ENCODE results near the gene CNBP. TPM values are rescaled to one million over a fixed set of nuclear protein-coding genes. Genes with fewer than 3 reads are reported as not detected.
A peak's percentile ranks its signal among the peaks of the same experiment; 100 is the strongest.
"Not testable (repeated sequence)": the region's sequence is repeated elsewhere in the genome, so short reads cannot be mapped to it uniquely, and the experiment has no call there.

Gene CNBP
- total RNA-seq (2014; rRNA removed) = 370 and 371 TPM in 2 replicates
- polyA plus RNA-seq (2012) = 175 TPM

DNA sequence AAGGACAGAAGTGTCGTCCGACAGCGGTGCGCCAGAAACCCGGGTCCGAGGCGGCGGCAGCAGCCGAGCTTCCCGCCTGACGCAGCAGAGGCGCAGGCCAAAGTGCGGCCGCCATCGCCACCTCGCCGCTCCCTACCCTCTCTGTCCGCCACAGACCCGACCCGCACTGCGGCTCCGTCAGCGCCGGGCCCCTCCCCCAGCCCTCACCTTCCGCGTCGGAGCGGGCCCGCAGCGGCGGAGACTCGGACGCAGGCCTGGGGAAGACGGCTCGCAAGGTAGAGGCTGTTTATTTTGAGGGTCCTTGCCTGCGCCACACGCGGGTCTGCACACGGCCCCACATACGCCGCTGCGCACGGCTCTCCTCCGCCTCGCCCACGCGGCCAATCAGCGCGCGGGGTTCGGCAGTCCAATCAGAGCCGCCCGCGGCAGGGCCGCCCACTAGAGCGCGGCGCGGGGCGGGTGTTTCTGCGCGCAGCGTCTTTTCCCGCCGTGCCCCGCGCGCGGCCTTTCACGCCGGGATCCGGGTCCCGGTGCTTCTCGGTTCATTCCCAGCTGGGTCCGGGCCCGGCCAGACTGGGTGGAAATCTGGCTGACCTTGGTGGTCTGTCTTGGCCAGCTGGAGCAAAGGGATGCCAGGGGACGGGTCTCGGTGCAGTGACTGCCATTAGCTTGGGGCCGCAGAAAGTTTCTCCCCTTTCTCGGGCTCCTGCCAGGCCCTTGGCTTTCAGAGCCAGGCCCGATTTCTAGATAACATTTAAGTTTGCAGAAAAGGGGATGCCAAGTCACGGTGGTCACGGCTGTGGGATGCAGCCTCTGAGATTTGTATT, at the start of gene CNBP:
Gene CNBP (minus strand): TSS at position 328 of the 827 bp plus-strand sequence. CDS start 12,139 bp downstream, outside the sequence.
- peak; percentile 93 for DNase-seq (ENCODE audit: low read depth)

- DNase-seq (ENCODE audit: low read depth) = no peak
Observed at GRCh38 chr3:129231331-129232119, 47.8 kb upstream of the CNBP start.

- DNase-seq (ENCODE audit: low read depth) = peak; percentile 91
Observed at GRCh38 chr3:129230311-129231019, 46.8 kb upstream of the CNBP start.

DNA sequence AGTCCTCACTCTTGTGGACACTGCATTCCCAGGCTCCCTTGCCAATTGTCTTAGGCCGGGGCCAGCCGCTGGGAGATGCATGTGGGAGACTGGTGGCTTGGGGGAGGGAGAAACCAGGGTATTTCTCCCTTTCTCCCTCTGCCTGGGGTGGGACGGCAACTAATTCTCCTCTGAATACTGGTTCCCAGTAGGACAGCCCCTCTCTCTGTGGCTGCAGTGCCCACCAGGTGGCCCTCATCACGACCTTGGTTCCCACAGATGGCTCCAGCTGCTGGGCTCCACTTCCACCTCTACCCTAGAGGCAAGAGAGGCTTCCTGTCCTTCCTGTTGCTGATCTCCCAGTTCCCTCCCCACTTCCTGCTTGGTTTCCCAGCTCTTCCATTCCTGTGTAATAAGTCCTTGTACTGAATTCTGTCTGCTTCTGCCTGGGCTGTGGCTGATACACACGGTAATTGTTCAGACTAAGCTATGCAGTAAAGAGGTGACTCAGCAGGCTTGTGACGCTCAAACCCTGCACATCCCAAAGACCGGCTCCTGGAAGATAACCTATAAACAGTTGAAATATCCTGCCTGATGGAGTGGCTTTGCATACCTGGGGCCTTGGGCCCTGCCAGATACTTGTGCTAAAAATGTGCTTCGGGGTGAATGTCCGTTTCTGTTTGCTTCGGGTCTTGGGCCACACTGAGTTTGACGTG, 45.3 kb upstream of the CNBP start:
- peak; percentile 77 for DNase-seq (ENCODE audit: low read depth)

DNA sequence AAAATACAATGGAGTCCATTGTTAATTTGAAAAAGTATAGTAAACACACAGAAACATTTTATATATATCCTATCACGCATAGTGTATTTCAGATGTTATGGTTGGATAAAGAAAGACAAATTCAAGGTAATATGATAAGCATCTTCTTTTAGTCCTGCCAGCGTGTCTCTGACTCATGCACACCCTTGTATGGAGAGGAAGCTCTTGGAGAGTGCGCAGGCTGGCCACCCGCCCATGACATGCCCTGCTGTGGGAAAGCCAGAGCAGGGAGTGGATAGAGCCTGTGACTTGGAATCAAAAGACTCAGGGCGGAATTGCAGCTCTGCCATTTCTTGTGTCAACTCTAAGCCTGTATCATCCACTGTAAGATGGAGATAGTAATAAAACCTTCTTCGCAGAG, 42.7 kb upstream of the CNBP start:
- peak; percentile 95 for DNase-seq (ENCODE audit: low read depth)

- DNase-seq (ENCODE audit: low read depth) = peak; percentile 88
Observed at GRCh38 chr3:129224984-129225393, 41.3 kb upstream of the CNBP start.

DNA sequence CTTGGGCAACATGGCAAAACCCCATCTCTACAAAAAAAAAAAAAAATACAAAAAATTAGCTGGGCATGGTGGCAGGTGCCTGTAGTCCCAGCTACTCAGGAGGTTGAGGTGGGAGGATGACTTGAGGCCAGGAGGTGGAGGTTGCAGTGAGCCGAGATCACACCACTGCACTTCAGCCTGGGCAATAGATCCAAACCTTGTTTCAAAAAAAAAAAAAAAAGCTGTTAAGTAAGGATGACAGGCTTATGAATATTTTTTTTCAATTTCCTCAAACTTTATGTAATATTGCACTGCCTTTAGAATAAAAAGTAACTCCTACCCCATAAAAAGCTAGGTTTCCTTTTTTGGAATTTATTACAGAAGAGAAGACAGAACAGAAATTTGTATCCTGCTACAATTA, 40.7 kb upstream of the CNBP start:
- DNase-seq (ENCODE audit: low read depth) = not testable (repeated sequence)

DNA sequence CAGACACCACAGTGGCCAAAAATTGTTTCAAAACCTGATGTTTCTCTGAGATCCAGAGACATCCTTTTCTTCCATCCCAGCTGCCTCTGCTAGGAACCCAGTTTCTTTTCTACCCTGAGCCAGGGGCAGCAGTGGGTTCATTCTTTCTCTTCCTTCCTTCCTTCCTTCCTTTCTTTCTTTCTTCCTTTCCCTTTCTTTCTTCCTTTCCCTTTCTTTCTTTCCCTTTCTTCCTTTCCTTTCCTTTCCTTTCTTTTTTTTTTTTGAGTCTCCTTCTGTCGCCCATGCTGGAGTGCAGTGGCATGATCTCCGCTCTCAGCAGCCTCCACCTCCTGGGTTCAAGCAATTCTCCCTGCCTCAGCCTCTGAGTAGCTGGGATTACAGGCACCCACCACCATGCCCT, 35.0 kb upstream of the CNBP start:
- DNase-seq (ENCODE audit: low read depth) = no peak

DNA sequence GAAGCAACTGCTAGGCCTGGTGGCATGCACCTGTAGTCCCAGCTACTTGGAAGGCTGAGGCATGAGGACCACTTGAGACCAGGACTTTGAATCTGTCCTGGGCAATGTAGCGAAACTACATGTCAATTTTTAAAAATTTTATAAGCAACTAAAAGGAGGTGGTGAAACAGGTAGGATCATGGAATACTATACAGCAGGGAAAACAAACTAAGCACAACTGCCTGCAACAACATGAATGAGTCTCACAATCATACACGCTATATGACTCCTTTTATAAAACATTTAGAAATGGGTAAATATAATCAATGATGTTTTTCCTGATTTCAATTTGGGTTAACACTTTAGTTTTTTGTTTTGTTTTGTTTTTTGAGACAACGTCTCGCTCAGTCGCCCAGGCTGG, 29.5 kb upstream of the CNBP start:
- DNase-seq (ENCODE audit: low read depth) = no peak

- peak; percentile 81 for DNase-seq (ENCODE audit: low read depth)
Observed at GRCh38 chr3:129211772-129212171, 28.1 kb upstream of the CNBP start.

GRCh38 chr3:129211345-129211744, 27.6 kb upstream of the CNBP start:
- no peak for DNase-seq (ENCODE audit: low read depth)

GRCh38 chr3:129207479-129207878, 23.8 kb upstream of the CNBP start:
- no peak for DNase-seq (ENCODE audit: low read depth)

DNA sequence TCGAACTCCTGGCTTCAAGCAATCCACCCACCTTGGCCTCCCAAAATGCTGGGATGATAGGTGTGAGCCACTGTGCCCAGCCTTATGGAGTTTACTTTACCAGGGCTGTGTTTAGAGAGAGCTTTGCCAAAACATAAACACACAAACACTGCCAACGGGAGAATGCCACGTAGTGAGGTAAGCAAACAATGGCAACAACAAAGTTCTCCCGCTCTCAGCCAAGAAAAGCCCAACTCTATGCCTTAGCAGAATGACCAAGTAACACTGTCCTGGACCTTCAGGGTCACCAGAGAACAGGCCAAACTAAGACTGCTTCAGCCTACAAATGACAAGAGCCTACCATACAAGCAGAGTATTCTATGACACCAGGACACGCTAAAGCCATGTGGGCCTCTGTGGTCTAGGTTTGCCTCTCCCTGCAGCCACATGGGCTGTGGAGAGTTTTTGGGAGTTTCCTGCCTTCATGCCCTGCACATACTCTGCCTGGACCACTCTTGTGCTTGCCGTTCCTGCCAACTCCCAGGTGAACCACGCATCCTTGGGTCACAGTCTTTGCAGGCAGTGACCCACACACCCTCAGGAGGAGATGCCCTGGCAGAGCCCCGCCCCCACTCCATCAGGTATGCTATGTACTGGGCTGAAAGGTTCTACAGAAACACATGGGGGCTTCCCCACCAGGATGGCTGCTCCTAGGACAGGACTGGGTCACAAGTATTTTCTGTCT, 21.6 kb upstream of the CNBP start:
- no peak for DNase-seq (ENCODE audit: low read depth)

DNA sequence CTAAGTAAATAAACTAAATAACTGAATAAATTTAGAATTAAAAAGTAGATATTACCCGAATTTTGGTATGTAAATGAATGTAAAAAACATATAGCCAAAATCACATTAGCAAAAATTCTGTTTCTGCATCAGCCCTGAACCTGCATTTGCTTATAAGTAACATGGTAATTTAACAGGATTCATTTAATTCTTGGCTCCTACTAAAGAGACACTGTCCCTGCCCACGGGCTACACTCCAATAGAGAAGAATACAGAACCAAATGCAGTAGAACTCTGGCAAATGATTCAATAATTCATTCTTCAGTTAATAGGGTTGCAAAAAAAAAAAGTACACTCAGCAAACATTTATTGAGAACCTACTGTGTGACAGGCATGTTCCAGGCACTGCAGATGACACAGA, 20.8 kb upstream of the CNBP start:
- no peak for DNase-seq (ENCODE audit: low read depth)

- DNase-seq (ENCODE audit: low read depth) = no peak
Observed at GRCh38 chr3:129199366-129199765, 15.7 kb upstream of the CNBP start.

GRCh38 chr3:129197321-129197720, 13.6 kb upstream of the CNBP start:
- no peak for DNase-seq (ENCODE audit: low read depth)

GRCh38 chr3:129196601-129197000, 12.9 kb upstream of the CNBP start:
- no peak for DNase-seq (ENCODE audit: low read depth)

DNA sequence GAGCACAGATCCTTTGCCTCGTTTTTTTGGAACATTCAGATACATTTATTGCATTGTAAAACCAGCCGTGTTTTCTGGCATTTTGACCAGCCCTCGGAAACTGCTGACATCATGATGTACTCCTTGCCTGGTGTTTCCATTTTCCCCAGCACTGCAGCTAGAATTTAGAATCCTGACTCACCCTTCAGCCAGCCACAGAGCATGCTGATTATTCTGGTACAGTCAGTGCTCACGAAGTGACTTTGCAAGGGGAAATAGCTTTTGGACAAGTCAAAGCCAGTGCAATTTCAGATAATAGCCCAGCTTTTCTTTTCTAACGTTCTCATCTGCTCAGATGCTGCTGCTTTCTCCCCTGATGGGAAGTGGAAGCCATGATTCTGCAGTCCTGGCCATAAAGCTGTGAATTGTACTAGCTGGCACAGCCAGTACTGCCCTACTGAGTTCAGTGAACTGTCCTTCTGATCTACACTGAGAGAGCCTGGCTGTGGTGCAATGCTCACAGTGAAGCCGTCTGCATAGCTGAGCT, 12.1 kb upstream of the CNBP start:
- peak; percentile 93 for DNase-seq (ENCODE audit: low read depth)

GRCh38 chr3:129189793-129190192, 6.1 kb upstream of the CNBP start:
- DNase-seq (ENCODE audit: low read depth) = not testable (repeated sequence)

- DNase-seq (ENCODE audit: low read depth) = no peak
Observed at GRCh38 chr3:129187857-129188256, 4.2 kb upstream of the CNBP start.

All from LHCN-M2 (cell line).